Jurkat, Clone E6-1 (cell line): ENCODE measurements around the gene REL.
"Not testable (repeated sequence)": the region's sequence is repeated elsewhere in the genome, so short reads cannot be mapped to it uniquely, and the experiment has no call there.

Source experiments
- DNase-seq: peaks from one replicate; pipeline ENCODE4 v3.0.0-alpha.2; 2011; ENCODE audit warnings: low read depth, low spot score
- H3K4me3 ChIP-seq: 2 replicates; pipeline ENCODE4 v1.5.1; 2011; ENCODE audit warnings: mild to moderate bottlenecking, low read length, control low read depth, moderate library complexity

The REL gene

GRCh38 chr2:60899230-60899891 lies 18.0 kb downstream of the REL start:
- H3K4me3 ChIP-seq, result no peak overlapping the region
- no peak for DNase-seq

GRCh38 chr2:60899892-60900249 lies 18.5 kb downstream of the REL start:
- H3K4me3 ChIP-seq, result no peak overlapping the region
- no peak for DNase-seq

GRCh38 chr2:60901296-60901695 lies 19.9 kb downstream of the REL start:
- not testable (repeated sequence) for H3K4me3 ChIP-seq, DNase-seq

- not testable (repeated sequence) for H3K4me3 ChIP-seq, DNase-seq
Measured at GRCh38 chr2:60905867-60906266, 24.5 kb downstream of the REL start.

- no peak overlapping the region for H3K4me3 ChIP-seq
- DNase-seq, result no peak
Measured at GRCh38 chr2:60906395-60906794, 25.0 kb downstream of the REL start.

GRCh38 chr2:60907329-60907728 lies 26.0 kb downstream of the REL start:
- H3K4me3 ChIP-seq, result no peak overlapping the region
- DNase-seq, result no peak

- DNase-seq, result no peak
- H3K4me3 ChIP-seq, result no peak overlapping the region
Measured at GRCh38 chr2:60925994-60926740, 44.8 kb downstream of the REL start.

GRCh38 chr2:60926741-60927552 lies 45.6 kb downstream of the REL start:
- no peak for DNase-seq
- no peak overlapping the region for H3K4me3 ChIP-seq

GRCh38 chr2:60932061-60932460 lies 50.7 kb downstream of the REL start:
- DNase-seq, H3K4me3 ChIP-seq: not testable (repeated sequence)

GRCh38 chr2:60932954-60933353 lies 51.6 kb downstream of the REL start:
- DNase-seq, result no peak
- no peak overlapping the region for H3K4me3 ChIP-seq

GRCh38 chr2:60934165-60934722 lies 52.9 kb downstream of the REL start:
- DNase-seq, result no peak
- H3K4me3 ChIP-seq, result no peak overlapping the region

GRCh38 chr2:60936757-60937156 lies 55.4 kb downstream of the REL start:
- DNase-seq, result no peak
- H3K4me3 ChIP-seq, result no peak overlapping the region

GRCh38 chr2:60938301-60938700 lies 56.9 kb downstream of the REL start:
- H3K4me3 ChIP-seq, result no peak overlapping the region
- DNase-seq, result no peak

GRCh38 chr2:60939622-60940021 lies 58.2 kb downstream of the REL start:
- H3K4me3 ChIP-seq, result no peak overlapping the region
- no peak for DNase-seq

- H3K4me3 ChIP-seq, result no peak overlapping the region
- DNase-seq, result no peak
Measured at GRCh38 chr2:60945341-60945740, 64.0 kb downstream of the REL start.

GRCh38 chr2:60947056-60947455 lies 65.7 kb downstream of the REL start:
- no peak for DNase-seq
- no peak overlapping the region for H3K4me3 ChIP-seq

GRCh38 chr2:60948161-60948560 lies 66.8 kb downstream of the REL start:
- H3K4me3 ChIP-seq, result no peak overlapping the region
- no peak for DNase-seq

GRCh38 chr2:60948926-60949579 lies 67.7 kb downstream of the REL start:
- peak; percentile 42 for DNase-seq
- H3K4me3 ChIP-seq, result no peak overlapping the region

GRCh38 chr2:60954139-60954538 lies 72.8 kb downstream of the REL start:
- no peak for DNase-seq
- no peak overlapping the region for H3K4me3 ChIP-seq
